NCI-H460 (cell line): ENCODE measurements around the gene SLC26A8. TPM values are rescaled to one million over a fixed set of nuclear protein-coding genes. Genes with fewer than 3 reads are reported as not detected.
"Not testable (repeated sequence)": the region's sequence is repeated elsewhere in the genome, so short reads cannot be mapped to it uniquely, and the experiment has no call there.

Experiments used
- DNase-seq: peaks from one replicate; pipeline ENCODE4 v3.0.0-alpha.2; 2016; ENCODE audit warnings: low read depth; ENCODE audit errors: extremely low read depth
- total RNA-seq: library from RNA; depleted of rRNA; stranded (reverse); fragments of >200 nt; shearing (Covaris generic); gene quantifications from 2 replicates; pipeline ENCODE4 v1.2.3, GENCODE V29; 2014

Gene SLC26A8
- total RNA-seq, 1 experiment from 2014 or later: not detected

DNA sequence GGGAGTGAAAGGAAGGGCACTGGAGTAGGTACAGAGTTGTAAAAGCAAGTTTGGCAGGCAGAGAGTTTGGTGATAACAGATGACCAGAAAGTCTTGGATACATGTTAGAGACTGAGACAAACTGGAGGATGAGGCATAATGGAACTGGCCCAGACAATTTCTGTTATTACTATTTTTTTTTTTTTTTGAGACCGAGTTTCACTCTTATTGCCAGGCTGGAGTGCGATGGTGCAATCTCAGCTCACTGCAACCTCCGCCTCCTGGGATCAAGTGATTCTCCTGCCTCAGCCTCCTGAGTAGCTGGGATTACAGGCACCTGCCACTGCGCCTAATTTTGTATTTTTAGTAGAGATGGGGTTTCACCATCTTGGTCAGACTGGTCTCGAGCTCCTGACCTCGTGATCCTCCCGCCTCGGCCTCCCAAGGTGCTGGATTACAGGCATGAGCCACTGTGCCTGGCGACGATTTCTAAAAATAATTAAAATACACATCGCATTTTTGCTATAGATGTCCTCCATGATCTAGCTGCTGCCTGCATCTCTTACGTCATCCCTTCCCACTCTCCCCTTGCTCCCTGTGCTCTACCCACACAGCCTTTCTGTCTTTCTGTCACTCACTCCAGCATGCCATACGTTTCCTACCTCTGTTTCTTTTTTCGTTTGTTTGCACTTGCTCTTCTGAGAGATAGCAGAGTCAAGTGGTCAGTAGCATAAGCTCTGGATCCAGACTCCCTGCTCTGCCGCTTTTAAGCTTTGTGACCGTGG lies 26.7 kb upstream of the SLC26A8 start:
- no peak for DNase-seq

DNA sequence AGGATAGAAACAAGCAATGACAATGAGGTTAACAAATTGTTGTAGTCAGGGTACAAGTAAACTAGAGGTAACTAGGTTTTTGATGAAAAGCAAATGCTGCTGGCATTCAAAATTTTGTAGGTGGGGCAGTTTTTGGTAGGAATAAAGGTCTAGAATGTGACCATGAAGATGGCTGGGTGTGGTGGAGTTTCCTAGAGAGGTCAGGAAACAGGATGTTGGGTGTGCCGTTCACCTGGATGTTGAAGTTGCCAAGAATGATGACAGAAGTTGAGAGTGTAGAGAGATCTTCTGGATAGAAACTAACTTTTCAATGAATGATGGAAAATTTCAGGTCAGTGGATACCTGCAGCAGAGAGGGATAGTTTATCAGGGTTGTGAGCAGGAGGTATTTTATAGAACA lies 25.9 kb upstream of the SLC26A8 start:
- no peak for DNase-seq

GRCh38 chr6:36049582-36049981 lies 25.1 kb upstream of the SLC26A8 start:
- no peak for DNase-seq

- DNase-seq: no peak
Observed at GRCh38 chr6:36042618-36043260, 18.3 kb upstream of the SLC26A8 start.

DNA sequence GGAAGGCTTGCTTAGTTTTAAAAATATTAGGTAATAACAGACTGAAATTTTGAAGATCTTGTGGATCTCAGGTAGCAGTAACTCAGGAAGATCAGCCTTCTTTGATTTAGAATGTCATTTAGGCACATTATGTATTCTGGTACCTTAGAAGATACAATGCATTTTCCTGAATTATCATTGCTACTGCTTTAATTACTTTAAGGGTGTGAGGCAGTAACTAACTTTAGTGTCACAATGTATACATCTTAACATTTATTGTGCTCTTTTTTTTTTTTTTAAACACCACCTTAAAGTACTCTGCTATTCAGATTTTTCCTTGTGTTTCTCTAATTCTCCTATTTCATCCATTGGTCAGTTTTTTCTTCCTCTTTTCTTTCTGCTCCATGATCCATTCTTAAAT lies 16.5 kb upstream of the SLC26A8 start:
- no peak for DNase-seq

- DNase-seq: no peak
Observed at GRCh38 chr6:36039112-36039511, 14.7 kb upstream of the SLC26A8 start.

GRCh38 chr6:36038120-36038876 lies 13.9 kb upstream of the SLC26A8 start:
- no peak for DNase-seq

DNA sequence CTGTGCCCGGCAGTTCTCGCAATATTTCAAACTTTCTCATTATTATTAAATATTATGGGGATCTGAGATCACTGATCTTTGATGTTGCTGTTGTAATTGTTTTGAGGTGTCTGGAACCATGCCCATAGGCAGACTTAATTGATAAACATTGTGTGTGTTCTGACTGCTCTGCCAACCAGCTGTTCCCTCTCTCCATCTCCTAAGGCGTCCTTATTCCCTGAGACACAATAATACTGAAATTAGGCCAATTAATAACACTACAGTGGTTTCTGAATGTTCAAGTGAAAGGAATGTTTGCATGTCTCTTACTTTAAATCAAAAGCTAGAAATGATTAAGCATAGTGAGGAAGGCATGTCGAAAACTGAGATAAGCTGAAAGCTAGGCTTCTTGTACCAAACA lies 10.8 kb upstream of the SLC26A8 start:
- DNase-seq: no peak

- no peak for DNase-seq
Observed at GRCh38 chr6:36034441-36034840, 10.0 kb upstream of the SLC26A8 start.

- no peak for DNase-seq
Observed at GRCh38 chr6:36033935-36034334, 9.5 kb upstream of the SLC26A8 start.

DNA sequence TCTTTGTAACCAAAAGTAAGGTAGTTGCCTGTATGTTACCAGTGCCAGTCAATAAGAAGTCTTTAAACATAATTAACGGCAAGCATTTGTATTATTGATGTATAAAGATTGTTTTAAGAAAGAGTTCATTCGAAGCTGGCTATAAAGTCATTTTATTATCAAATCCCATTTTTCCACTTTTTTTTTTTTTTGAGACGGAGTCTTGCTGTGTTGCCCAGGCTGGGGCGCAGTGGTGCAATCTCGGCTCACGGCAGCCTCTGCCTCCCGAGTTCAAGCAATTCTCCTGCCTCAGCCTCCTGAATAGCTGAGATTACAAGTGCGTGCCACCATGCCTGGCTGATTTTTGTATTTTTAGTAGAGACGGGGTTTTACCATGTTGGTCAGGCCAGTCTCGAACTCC lies 8.7 kb upstream of the SLC26A8 start:
- DNase-seq: not testable (repeated sequence)

DNA sequence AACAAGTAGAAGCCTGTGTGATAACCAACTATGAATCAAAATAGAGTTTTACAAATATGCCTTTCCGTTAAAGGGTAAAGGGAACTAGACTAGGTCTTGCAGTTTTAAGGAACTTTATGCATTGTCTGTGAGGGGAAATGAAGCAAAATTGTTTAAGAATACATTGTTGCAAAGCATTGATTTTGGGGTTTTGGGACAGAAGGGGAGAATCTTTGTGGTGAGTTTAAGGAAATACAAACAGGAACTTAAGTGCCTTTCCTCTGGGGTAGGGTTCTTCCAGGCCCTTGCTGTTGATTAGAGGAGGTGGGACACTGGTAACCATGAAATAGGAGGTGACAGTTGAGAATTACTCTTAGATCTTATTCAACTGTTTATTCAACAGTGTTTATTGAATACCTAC lies 7.8 kb upstream of the SLC26A8 start:
- no peak for DNase-seq

DNA sequence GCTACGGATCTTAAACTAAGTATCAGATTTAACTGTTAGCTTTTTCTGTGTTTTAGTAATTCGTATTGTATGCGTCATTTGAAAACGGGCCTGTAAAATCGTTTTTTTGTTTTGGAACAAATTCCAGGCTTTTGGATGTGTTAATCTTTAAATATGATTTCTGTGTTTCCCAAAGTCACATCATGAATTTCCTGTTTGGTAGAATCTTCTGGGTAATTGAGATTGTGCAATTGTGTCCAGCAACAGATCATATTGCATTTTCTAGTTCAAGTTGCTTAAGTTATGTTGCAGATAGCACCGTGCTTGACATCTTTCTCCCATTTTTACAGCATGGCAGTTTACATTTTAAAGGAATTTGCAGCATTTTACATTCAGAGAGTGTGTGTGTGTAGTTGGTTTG lies 5.0 kb upstream of the SLC26A8 start:
- no peak for DNase-seq

DNA sequence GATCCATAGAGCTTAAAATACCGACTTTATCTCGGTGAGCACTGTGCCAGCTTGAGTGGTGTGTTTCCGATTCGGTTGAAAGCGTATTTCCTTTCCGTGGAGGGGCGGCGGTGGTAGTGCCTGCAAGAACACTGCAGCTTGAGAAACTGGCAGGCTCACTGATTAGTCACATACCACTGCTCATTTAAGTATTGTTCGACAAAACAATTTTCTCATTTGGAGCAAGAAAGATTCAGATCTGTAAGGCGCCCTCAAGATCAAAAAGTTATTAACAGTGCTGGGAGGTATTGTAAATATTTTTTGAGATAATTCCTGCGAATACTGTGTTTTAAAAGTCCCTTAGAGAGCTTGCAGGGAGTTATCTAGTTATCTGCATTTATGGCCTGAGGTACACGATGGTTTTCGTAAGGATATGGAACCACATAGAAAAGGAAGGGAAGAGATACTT lies 4.5 kb upstream of the SLC26A8 start:
- no peak for DNase-seq

GRCh38 chr6:36028088-36028876 lies 3.8 kb upstream of the SLC26A8 start:
- DNase-seq: no peak

DNA sequence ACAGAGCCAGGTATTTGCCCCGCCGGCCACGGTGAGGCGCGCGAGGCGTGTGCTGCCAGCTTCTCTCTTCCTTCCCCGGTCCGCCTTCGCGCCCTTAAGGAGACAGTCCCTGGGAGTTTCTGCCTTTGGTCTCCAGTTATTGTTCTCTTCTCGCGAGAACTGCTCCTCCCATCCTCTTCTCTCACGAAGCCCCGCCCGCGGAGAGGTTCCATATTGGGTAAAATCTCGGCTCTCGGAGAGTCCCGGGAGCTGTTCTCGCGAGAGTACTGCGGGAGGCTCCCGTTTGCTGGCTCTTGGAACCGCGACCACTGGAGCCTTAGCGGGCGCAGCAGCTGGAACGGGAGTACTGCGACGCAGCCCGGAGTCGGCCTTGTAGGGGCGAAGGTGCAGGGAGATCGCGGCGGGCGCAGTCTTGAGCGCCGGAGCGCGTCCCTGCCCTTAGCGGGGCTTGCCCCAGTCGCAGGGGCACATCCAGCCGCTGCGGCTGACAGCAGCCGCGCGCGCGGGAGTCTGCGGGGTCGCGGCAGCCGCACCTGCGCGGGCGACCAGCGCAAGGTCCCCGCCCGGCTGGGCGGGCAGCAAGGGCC lies 3.2 kb upstream of the SLC26A8 start, which contains the start of gene MAPK14:
MAPK14 (plus strand) TSS at position 308 of the 587 bp plus-strand sequence. CDS start 350 bp downstream, outside the sequence.
- peak; percentile 100 for DNase-seq

GRCh38 chr6:36025932-36026327 lies 1.5 kb upstream of the SLC26A8 start:
- no peak for DNase-seq

- DNase-seq: no peak
Observed at GRCh38 chr6:36025260-36025931, 955 bp upstream of the SLC26A8 start.

- no peak for DNase-seq
Observed at GRCh38 chr6:36020154-36020553, 4.3 kb downstream of the SLC26A8 start.

- no peak for DNase-seq
Observed at GRCh38 chr6:36019167-36019566, 5.3 kb downstream of the SLC26A8 start.
